ENCODE results near the gene GRID1.

Gene GRID1

GRCh38 chr10:86368046-86368445 lies 1.5 kb upstream of the GRID1 start:
- no peak for DNase-seq

- no peak for DNase-seq
Measured at GRCh38 chr10:86367152-86367951, 757 bp upstream of the GRID1 start.

- no peak for DNase-seq
Measured at GRCh38 chr10:86366902-86367151, 232 bp upstream of the GRID1 start.

- DNase-seq, result no peak
Measured at GRCh38 chr10:86365346-86366032, 1.1 kb downstream of the GRID1 start.

GRCh38 chr10:86364491-86365345 lies 1.9 kb downstream of the GRID1 start:
- DNase-seq, result no peak

GRCh38 chr10:86363833-86364490 lies 2.6 kb downstream of the GRID1 start:
- no peak for DNase-seq

- DNase-seq, result no peak
Measured at GRCh38 chr10:86363184-86363832, 3.3 kb downstream of the GRID1 start.

GRCh38 chr10:86362586-86363183 lies 3.9 kb downstream of the GRID1 start:
- DNase-seq, result no peak

GRCh38 chr10:86362129-86362527 lies 4.5 kb downstream of the GRID1 start:
- no peak for DNase-seq

- no peak for DNase-seq
Measured at GRCh38 chr10:86361156-86362128, 5.2 kb downstream of the GRID1 start.

- no peak for DNase-seq
Measured at GRCh38 chr10:86360657-86361056, 5.9 kb downstream of the GRID1 start.

- DNase-seq, result no peak
Measured at GRCh38 chr10:86359954-86360353, 6.6 kb downstream of the GRID1 start.

- DNase-seq, result no peak
Measured at GRCh38 chr10:86359111-86359510, 7.5 kb downstream of the GRID1 start.

GRCh38 chr10:86357676-86358075 lies 8.9 kb downstream of the GRID1 start:
- DNase-seq, result no peak

- no peak for DNase-seq
Measured at GRCh38 chr10:86357041-86357440, 9.6 kb downstream of the GRID1 start.

- DNase-seq, result no peak
Measured at GRCh38 chr10:86356296-86356695, 10.3 kb downstream of the GRID1 start.

- DNase-seq, result no peak
Measured at GRCh38 chr10:86355571-86356038, 11.0 kb downstream of the GRID1 start.

GRCh38 chr10:86354761-86355540 lies 11.6 kb downstream of the GRID1 start:
- DNase-seq, result no peak

- DNase-seq, result no peak
Measured at GRCh38 chr10:86353506-86354485, 12.8 kb downstream of the GRID1 start.
